NCI-H146 treated with DMSO at 0.1 percent for 48 hours (cell line): ENCODE measurements around the gene SLC2A6.

Experiments
- DNase-seq: peaks from one replicate; lab custom pipeline; 2025; ENCODE audit not compliant: unreplicated experiment; lab: John Stamatoyannopoulos, UW

Gene SLC2A6

GRCh38 chr9:133516256-133516960, 37.5 kb upstream of the SLC2A6 start:
- DNase-seq = no peak

- no peak for DNase-seq
Observed at GRCh38 chr9:133515615-133516255, 36.8 kb upstream of the SLC2A6 start.

GRCh38 chr9:133515240-133515610, 36.3 kb upstream of the SLC2A6 start:
- DNase-seq = no peak

- DNase-seq = no peak
Observed at GRCh38 chr9:133514460-133515239, 35.8 kb upstream of the SLC2A6 start.

GRCh38 chr9:133513214-133514100, 34.6 kb upstream of the SLC2A6 start:
- no peak for DNase-seq

- DNase-seq = no peak
Observed at GRCh38 chr9:133512253-133513213, 33.6 kb upstream of the SLC2A6 start.

GRCh38 chr9:133511607-133512006, 32.7 kb upstream of the SLC2A6 start:
- no peak for DNase-seq

- DNase-seq = no peak
Observed at GRCh38 chr9:133510926-133511505, 32.1 kb upstream of the SLC2A6 start.

GRCh38 chr9:133509179-133510083, 30.5 kb upstream of the SLC2A6 start:
- peak; percentile 32 for DNase-seq

- no peak for DNase-seq
Observed at GRCh38 chr9:133508046-133508445, 29.1 kb upstream of the SLC2A6 start.

- DNase-seq = no peak
Observed at GRCh38 chr9:133507246-133507965, 28.5 kb upstream of the SLC2A6 start.

- no peak for DNase-seq
Observed at GRCh38 chr9:133506653-133507038, 27.7 kb upstream of the SLC2A6 start.

- DNase-seq = no peak
Observed at GRCh38 chr9:133505901-133506652, 27.2 kb upstream of the SLC2A6 start.

GRCh38 chr9:133505186-133505830, 26.4 kb upstream of the SLC2A6 start:
- no peak for DNase-seq

- no peak for DNase-seq
Observed at GRCh38 chr9:133502112-133502511, 23.2 kb upstream of the SLC2A6 start.

GRCh38 chr9:133499892-133500270, 21.0 kb upstream of the SLC2A6 start:
- no peak for DNase-seq
